GM23248 (cell line): ENCODE measurements around the gene POM121L12.

Source experiments
- EZH2 ChIP-seq: fragments of 200-600 bp; sonication (generic); IDR thresholded peaks from 2 replicates; pipeline ENCODE4 v1.6.1; 2018; ENCODE audit warnings: antibody characterized with exemption, mild to moderate bottlenecking; ENCODE audit not compliant: insufficient read depth, poor library complexity, severe bottlenecking
- EZH2phosphoT487 ChIP-seq: fragments of 200-600 bp; sonication (generic); IDR thresholded peaks from 2 replicates; pipeline ENCODE4 v1.6.1; 2018; ENCODE audit warnings: antibody characterized with exemption, moderate library complexity, mild to moderate bottlenecking, low read depth; ENCODE audit not compliant: insufficient read depth

DNA sequence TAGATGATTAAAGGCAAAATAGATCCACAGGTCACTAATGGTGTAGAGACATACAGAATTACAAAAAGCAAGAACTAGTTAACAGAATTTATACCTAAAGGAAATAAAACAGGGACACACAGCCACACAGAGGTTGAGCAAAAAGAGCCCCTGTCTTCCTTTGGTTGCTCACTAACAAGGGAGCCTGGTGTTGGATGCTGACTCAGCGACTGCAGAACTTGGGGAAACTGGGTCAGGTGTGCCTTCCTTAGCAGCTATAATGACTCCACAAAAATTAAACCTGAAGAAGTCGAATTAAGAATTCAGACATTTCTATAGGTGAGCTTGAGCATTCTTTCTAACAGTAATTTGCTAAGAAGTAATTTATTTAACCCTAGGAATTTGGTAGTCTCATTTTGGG is 15.0 kb downstream of the POM121L12 start:
- TF ChIP-seq EZH2phosphoT487 (no peak), EZH2 (no peak)
